ENCODE results near the gene FGGY.

The FGGY gene

DNA sequence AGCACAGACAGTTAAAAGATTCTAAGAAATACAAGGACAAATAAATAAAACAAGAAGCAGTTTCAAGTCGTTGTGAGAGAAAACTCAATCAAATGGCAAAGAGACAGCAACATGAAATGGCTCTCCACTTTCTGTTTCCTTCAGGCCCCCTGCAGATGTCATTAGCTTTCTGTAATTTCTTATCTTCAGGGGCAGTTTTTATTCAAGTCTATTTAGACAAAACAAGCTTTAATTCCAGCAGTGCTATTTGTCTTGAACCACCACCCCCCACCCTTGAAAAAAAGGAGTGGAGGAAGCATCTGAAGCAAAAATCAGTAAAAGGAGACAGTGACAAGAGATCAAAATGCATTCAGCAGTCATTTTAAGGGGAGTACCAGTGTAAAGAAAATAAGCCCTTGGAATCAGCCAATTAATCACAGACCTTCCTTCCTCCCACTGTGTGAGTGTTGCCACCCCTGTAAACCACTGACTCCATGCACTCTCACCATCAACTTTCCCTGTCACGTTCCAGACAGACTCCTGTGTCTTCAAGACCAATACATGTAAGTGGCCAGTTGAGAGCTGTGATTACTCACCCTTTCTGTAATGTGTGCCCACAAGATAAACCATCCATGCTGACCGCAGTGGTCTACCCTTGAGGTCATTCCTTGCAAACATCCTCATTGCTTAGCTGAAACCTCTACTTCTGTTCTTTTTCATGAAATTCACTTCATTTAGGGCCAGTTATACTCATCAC lies 381.8 kb downstream of the FGGY start:
- peak; percentile 74 for DNase-seq (ENCODE audit: low read depth)

DNA sequence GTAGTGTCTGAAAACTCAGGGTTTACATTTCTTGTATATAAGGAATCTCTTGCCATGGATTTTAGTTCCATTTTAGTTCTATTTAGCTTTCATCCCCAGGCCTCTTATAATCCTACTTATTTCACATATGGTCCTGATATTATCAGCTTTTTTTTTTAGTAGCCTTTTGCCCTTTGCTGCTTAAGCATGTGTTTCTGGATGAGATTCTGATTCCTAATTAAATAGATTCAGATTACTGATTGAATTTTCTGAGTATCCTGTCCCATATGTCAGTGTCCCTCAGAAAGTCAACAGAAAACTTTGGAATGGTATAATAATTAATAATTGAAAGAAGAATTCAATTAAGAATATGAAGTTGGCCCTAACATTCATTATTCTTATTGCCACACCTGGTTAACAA lies 383.1 kb downstream of the FGGY start:
- no peak for DNase-seq (ENCODE audit: low read depth)

DNA sequence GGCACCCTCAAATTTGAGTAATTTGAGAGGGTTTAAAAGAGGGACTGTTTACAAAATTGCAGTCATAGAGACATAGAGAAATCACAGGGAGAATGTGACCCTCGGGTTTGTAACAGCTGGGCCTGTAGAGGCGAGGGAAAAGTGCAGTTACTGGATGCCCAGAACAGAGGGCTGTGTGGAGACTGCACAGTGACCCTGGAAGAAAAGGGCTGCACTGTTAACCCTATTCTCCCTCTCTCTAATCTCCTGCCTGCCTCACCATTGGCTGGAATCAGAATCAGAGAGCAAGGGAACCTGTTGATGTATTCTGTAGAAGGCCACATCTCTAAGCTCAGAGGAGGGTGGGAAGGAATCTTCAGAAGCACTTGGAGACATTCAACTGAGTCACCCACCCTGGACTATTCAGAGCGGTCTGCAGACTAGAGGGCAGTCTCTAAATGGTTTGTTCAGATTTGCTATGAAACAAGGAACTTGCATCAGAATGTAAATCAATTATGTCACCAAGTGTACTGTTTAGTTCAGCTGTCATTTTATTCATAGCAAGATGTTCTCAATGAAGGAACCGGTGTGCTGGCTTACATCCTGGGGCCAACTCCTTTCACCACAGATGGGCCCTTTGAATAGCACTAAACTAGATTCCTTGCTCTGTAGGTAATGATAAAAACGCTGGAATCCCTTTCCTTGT lies 385.6 kb downstream of the FGGY start:
- no peak for DNase-seq (ENCODE audit: low read depth)

GRCh38 chr1:59683197-59683596 lies 386.3 kb downstream of the FGGY start:
- no peak for DNase-seq (ENCODE audit: low read depth)

DNA sequence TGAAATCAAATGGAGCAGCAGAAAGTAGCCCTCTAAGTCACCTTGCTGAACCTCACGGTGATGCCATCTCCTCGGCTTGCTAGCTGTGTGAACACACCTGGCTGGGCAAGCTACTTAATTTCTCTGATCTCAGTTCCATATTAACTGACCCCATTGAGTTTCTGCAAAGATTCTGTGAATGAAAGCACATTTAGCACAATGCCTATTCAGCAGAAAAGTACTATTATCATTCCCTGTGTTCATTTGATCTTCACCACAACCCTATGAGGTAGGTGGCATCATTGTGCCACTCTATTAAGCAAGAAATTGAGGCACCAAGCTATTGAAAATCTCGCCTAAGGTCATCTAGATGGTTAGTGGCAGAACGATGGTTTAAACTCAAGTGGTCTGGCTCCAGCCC lies 387.8 kb downstream of the FGGY start:
- no peak for DNase-seq (ENCODE audit: low read depth)

DNA sequence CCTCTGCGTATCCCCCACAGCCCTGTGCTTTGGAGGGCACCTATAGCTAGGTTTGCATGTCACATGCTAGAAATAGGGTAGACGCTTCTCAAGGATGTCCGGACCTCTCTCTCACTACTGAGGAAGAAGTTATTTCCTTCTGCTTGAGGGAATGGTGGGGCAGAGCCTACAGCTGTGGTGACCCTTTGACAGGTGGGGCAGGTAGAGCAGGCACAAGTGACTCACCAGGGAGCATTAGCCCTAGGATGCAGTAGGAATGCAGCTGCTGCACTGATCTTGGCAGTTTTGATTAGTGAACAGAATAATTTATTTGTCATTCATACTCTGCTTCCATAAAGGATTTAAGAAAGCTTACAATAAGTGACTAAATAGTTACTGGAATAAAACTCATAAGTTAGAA lies 388.2 kb downstream of the FGGY start:
- no peak for DNase-seq (ENCODE audit: low read depth)

GRCh38 chr1:59685666-59686065 lies 388.8 kb downstream of the FGGY start:
- DNase-seq (ENCODE audit: low read depth), result no peak

- DNase-seq (ENCODE audit: low read depth), result peak; percentile 65
Measured at GRCh38 chr1:59686170-59686569, 389.3 kb downstream of the FGGY start.

DNA sequence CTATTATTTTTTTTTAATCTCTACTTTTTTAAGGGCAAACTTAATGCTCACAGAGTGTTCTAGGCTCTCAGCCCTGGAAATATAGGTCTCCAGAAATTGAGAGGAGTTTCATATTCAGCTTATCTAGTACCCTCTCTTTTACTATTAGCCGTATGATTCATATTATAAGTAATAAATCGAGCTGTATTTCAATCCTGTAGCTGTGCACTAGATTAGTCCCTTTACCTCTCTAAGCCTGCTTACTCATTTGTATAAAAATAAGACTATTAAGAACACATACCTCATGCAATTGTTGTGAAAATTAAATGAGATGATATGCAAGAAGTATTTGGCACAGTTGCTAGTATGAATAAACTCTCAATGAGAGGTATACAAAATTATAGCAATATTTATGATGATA lies 389.7 kb downstream of the FGGY start:
- no peak for DNase-seq (ENCODE audit: low read depth)

GRCh38 chr1:59687081-59687480 lies 390.2 kb downstream of the FGGY start:
- no peak for DNase-seq (ENCODE audit: low read depth)

DNA sequence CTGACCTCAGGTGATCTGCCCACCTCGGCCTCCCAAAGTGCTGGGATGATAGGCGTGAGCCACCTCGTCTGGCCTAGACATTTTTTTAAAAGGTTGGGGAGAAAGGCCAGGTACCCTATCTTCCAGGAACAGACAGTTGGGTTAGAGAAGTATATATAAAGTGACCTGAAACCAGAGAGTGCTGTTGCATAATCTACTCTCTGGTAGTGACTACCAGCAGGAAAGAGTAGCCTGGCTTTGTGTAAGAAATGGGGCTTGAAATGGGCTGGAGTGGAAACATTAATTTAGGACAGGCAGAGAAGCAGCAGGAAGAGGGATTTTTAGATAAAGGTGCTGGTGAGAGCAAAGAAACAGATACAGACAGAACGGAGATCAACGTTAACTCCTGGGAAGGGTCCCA lies 392.1 kb downstream of the FGGY start:
- DNase-seq (ENCODE audit: low read depth), result no peak

GRCh38 chr1:59689730-59690129 lies 392.8 kb downstream of the FGGY start:
- no peak for DNase-seq (ENCODE audit: low read depth)

DNA sequence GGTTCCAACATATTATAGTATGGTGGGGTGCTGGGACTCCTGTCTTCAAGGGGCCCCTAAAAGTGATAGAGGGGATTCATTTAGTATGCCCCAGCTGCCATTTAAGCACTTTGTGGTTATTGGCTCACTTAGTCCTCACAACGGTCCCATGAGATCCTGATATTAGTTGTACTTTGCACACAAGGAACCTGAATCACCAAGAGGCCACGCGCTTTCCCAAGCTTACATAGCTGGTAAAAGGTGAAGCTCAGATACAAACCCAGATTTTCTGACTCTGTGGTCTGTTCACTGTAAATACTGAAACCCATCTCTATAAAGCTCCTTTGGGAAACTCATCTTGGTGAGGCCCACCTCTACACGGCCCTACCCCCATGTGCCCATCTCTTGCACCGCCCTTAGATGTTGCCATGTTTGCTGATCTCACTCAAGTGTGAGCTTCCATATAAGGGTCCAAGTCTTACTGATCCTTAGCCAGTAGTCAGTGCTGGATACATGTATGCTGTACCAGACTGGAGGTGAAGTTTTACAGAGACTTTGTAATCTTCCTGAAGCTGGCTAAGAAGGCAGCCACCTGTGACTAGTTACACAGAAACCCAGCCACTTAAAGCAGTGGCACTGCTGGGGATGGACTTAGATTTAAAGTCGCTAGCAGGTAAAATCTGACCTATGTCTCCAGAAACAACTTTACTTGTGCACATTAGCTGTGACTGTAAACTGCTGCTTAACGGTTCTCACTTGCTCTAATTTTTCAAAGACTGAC lies 393.5 kb downstream of the FGGY start:
- no peak for DNase-seq (ENCODE audit: low read depth)

- peak; percentile 85 for DNase-seq (ENCODE audit: low read depth)
Measured at GRCh38 chr1:59691261-59691660, 394.4 kb downstream of the FGGY start.

- DNase-seq (ENCODE audit: low read depth), result peak; percentile 96
Measured at GRCh38 chr1:59692591-59692990, 395.7 kb downstream of the FGGY start.

GRCh38 chr1:59693406-59693805 lies 396.5 kb downstream of the FGGY start:
- no peak for DNase-seq (ENCODE audit: low read depth)

GRCh38 chr1:59695252-59695651 lies 398.4 kb downstream of the FGGY start:
- no peak for DNase-seq (ENCODE audit: low read depth)

DNA sequence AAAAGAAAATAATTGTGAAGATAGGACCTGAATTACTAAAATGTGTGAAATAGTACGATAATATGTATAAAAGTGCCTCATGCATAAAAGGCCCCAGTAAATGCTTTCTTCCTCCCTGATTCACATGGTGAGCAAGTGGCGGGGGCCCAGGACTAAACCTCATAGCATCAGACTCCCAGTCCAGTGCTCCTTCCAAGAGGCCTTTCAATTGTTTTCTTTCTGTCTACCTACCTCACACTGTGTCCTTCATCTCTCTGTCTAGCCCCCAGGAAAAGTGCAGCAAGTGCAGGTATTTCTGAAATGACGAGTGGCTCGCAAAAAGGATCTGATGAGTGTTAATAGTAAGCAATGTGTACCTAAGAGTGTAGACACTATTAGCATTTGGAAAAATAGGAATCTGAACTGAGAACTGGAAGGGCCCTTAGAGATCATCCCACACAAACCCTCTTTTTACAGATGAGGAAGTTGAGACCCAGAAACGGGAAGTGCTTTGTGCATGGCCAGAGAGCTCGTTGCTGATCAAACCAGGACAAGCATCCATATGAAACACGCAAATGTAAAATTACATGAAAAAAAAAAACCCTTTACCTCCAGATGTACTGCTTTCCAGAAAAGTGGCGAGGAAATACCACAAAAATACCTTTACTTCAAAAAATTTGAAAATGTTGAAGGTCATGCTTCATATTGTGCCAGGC lies 399.7 kb downstream of the FGGY start:
- DNase-seq (ENCODE audit: low read depth), result no peak

DNA sequence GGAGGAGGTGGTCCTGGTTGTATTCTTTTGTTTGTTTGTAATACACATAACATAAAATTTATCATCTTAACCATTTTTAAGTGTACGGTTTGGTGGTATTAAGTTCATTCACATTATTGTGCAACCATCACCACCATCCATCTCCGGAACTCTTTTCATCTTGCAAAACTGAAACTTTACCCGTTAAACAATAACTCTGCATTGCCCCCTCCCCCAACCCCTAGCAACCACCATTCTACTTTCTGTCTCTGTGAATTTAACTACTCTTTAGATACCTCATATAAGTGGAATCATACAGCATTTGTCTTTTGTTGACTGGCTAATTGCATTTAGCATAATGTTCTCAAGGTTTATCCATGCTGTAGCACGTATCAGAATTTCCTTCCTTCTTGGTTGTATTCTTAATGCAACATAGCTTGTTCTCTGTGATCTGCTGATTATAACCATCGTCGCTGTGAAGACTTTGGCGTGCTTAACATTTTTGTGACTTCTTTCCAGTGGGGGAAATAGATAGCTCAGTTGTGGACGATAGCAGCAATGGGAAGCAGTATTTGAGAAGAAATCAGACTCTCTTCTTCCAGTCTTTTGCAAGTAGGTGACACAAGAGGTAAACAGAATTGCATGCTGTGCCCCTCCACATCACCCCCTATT lies 400.4 kb downstream of the FGGY start:
- DNase-seq (ENCODE audit: low read depth), result no peak

DNA sequence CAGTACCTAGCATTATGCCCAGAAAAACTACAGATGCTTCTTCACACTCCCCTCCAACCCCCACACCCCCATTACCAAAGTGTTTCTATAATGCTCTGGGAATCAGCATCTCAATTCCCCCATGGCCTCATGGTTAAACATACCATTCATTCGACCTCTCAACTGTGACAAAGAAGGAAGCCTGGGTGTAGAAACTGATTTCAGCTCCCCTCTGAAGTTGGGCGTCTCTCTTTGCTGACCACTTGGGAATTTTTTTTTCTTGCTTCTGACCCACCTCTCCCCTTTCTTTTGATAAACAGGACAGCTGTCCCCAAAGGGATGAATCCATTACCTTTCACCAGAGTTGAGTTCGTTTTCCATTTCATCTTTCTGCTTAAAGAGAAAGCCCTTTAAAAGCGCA lies 401.5 kb downstream of the FGGY start:
- no peak for DNase-seq (ENCODE audit: low read depth)

- DNase-seq (ENCODE audit: low read depth), result peak; percentile 31
Measured at GRCh38 chr1:59699227-59699847, 402.4 kb downstream of the FGGY start.

DNA sequence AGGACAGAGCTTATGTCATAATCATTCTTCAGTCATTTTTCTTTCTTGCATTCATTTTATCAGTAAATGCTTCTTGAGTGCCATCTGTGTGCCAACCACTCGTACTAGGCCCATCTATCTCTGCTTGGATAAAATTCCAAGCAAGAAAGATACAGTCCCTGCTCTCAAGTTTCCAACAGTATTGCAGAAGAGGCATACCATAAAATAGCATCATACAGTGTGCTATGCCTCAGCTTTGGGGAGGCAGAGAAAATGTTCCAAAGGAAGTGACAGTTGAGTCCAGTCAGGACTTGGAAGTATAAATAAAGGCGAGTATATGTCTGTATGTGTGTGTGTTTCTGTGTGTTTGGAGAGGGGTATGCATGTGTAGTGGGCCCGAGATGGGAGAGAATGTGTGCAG lies 404.5 kb downstream of the FGGY start:
- DNase-seq (ENCODE audit: low read depth), result peak; percentile 67
